ENCODE measurements around the gene PCBP3.
A peak's percentile ranks its signal among the peaks of the same experiment; 100 is the strongest.

Gene PCBP3

GRCh38 chr21:45727390-45727789 lies 83.9 kb downstream of the PCBP3 start:
- DNase-seq = no peak

DNA sequence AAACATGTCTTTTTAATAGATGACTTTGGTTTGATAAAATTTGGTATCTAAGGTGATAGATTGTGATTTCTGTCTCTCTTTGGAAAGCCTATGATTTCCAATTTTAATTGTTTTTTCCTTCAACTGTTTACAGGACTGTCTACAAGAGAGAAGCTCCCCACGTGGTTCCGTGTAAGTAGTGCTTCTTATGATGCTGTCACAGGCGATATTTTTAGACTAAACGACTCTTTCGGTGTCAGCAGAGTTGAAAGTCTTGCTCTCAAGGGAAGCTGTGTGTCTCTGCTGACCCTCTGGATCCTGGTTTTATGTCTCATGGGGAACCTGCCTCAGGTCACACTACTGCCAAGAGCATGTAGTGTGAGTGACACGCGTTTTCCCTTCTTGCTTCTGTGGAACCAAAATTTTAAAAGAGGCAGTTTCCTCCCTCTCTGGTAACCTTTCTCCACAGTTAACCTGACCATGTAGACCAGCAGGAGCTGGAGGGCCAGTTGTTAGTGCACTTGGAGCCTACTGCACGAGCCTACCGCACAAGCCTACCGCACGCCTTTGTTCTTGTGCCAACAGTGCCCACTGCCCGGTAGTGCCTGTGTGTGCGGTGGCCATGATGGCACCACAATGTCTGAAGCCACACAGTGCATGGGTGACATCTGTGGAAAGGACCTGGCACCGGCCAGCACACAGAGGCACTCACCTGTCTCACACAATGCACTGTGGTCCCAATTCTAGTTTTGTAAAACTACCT lies 91.9 kb downstream of the PCBP3 start:
- no peak for DNase-seq

- no peak for DNase-seq
Observed at GRCh38 chr21:45736042-45736689, 92.6 kb downstream of the PCBP3 start.

- no peak for DNase-seq
Observed at GRCh38 chr21:45736690-45737484, 93.4 kb downstream of the PCBP3 start.

DNA sequence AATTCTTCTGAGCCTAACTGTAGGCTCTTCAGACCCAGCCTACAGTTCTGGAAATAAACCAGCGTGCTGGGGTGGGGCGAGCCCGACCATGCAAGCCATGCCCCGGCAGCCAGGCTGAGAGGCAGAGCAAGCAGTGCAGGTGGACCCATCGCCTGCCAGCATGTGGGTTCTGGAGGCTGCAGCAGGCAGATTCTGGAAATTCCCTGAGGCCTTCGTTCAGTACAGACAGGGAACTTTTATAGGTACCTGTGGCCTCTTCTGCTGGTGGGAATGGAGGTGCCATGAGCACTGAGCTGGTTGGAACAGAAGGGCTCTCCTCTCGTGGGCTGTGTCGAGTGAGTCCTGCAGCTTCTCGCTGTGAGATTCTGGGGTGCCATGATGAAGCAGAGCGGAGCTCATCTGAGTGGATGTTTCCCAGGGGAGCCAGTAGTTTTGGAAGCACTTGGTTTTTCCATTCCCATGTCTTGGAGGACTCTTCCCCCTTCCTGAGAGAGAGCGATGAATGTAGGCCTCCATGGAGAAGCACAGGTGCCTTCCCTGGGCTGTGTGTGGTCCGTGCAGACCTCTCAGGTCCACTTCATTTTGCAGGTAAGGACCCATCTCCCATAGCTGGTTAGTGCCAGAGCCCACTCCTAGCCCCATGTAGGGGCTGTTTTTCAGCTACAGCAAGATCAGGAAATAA lies 94.1 kb downstream of the PCBP3 start:
- DNase-seq = no peak

GRCh38 chr21:45739218-45740087 lies 95.9 kb downstream of the PCBP3 start:
- no peak for DNase-seq

DNA sequence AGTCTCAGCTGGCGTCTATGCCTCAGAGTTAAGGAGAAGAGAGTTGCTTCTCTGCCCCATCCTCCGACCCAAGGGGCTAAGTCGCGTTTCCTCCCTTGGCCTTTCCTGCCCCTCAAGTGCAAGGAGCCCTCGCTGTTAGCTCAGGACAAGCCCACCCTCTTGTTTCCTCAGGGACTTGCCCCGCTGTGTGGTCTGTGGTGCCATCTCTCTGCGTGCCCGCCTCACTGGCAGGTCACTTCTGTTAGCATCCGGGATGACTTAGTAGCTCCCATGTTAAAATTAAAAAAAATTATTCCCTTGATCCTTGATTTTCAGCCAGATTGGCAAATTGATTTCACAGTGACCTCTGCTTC lies 96.5 kb downstream of the PCBP3 start:
- DNase-seq = no peak

GRCh38 chr21:45740491-45741357 lies 97.2 kb downstream of the PCBP3 start:
- no peak for DNase-seq

- DNase-seq = no peak
Observed at GRCh38 chr21:45741691-45742090, 98.2 kb downstream of the PCBP3 start.

DNA sequence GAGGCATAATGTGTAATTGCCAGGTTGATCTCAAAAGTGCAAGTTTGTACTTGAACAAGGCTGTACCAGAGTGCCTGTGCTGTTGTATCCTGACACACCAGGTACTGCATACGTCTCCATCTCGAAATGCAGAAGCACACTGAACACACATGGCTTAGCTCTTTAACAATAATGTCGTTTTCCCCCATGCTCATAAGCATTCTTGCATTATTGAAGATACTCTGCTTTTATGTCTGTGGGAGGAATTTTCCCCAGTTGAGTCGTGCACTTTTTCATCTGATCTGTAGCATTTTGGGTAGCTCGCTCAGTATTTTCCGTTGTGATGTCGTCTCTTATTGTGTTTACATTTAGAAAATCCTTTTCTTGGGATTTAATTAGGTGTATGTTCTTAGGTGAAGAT lies 98.7 kb downstream of the PCBP3 start:
- no peak for DNase-seq

DNA sequence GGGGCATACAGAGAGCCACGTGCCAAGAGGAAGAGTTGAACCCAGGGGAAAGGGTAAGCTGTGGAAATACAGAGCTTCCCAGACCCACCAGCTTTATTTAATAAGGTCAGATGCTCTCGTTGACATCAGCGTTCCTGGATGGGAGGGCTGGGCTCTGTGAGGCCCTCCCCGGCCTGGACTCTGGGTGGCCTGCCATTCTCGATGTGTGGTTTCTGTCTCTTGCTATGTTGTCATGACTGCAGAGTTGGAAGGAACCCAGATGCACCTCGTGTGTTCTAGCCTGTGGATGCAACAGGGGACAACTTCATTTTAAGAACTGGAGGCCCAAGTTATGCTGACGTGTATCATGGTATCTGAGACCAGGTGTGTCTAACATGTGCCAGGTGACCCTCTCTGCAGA lies 101.7 kb downstream of the PCBP3 start:
- no peak for DNase-seq

- no peak for DNase-seq
Observed at GRCh38 chr21:45747233-45747766, 103.8 kb downstream of the PCBP3 start.

DNA sequence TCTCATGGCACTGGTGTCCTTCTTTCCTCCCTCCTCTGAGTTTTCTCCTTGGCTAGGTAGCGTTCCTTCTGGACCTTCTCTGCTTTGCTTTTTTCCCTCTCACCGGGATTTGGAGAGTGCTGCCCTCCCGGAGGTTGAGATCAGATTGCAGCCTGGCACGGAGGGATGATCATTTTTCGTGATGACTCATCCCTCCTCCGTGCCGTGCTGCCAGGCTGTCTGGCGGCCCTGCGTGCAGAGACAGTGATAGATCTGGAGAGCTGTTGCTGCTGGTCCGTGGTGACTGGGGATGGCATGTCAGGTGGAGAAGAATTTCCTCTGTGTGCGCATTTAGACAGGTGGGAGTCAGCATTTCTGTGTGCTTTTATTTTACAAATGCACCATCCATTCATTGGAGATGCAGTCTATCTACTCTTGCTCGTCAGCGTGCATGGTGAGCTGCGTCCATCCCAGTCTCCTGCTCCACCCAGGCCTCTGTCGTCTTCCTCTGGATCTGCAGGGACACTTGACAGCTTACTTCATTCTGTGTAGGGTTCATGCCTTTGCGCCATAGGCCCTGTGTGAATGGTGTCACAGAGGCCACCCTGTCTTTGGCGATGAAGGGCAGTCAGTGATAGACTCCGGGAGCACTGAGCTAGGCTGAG lies 104.4 kb downstream of the PCBP3 start:
- peak; percentile 69 for DNase-seq

DNA sequence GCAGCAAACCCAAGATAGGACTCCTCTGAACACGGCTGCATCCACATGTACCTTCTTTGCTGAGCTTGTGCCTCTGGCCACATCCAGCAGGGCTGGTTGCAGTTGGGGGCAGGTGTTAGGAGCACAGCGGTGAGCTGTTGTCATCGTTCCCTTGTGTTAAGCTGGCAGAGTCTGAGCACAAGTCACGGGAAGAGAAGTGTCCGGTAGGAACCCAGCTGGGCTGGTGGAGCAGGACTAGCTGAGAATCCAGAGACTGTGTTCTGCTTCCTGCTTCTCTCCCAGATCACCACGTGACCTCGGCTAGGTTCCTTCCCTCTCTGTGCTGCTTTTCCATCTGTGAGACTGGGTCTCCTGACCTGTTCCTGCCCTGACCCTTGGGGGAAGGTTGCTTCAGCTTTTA lies 105.1 kb downstream of the PCBP3 start:
- DNase-seq = no peak

- DNase-seq = no peak
Observed at GRCh38 chr21:45749974-45750373, 106.4 kb downstream of the PCBP3 start.

- DNase-seq = no peak
Observed at GRCh38 chr21:45750936-45751335, 107.4 kb downstream of the PCBP3 start.

GRCh38 chr21:45753445-45753844 lies 109.9 kb downstream of the PCBP3 start:
- DNase-seq = no peak

- no peak for DNase-seq
Observed at GRCh38 chr21:45756029-45756428, 112.5 kb downstream of the PCBP3 start.

DNA sequence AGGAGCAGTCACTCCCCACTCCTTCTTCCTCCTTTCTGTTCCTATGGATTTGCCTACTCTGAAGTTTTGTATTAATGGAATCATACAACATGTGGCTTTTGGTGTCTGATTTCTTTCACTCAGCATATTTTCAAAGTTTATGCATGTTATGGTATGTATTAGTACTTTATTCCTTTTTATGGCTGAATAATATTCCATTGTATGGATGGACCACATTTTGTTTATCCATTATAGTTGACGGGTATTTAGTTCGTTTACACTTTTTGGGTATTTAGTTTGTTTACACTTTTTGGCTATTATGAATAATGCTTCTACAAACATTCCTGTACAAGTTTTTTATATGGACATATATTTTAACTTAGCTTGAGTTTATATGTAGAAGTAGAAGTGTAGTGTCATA lies 113.1 kb downstream of the PCBP3 start:
- DNase-seq = no peak

GRCh38 chr21:45761704-45762103 lies 118.2 kb downstream of the PCBP3 start:
- no peak for DNase-seq
